Gastrocnemius medialis (tissue), 4 donors: Measurements from ENCODE around the gene PLA2G5. TPM values are rescaled to one million over a fixed set of nuclear protein-coding genes. Genes with fewer than 3 reads are reported as not detected.

Experiments
- ATAC-seq, 2 donors: fragments of 150-250 bp; one replicate each; pipeline ENCODE4 v1.9.1; 2016
- DNase-seq, 2 donors: peaks; one replicate each; pipeline ENCODE4 v3.0.0-alpha.2; 2019
- H3K27ac ChIP-seq, 4 donors: fragments of 200-600 bp; sonication (generic); 1 replicate in 1 of 4; 2 replicates in 3 of 4; pipeline ENCODE4 v1.5.1; 2016 to 2018; ENCODE audit warnings: mild to moderate bottlenecking in 2 of 4, moderate library complexity in 1 of 4
- H3K27me3 ChIP-seq, 3 donors: fragments of 200-600 bp; sonication (generic) in 2 of 3; 1 replicate in 1 of 3; 2 replicates in 2 of 3; pipeline versions ENCODE4 v1.5.1 to v1.6.0; 2016 to 2019; ENCODE audit warnings: mild to moderate bottlenecking in 1 of 3, moderate library complexity in 1 of 3
- H3K36me3 ChIP-seq, 2 donors: fragments of 200-600 bp; sonication (generic) in 1 of 2; one replicate each; pipeline ENCODE4 v1.5.1; 2017 to 2018
- H3K4me1 ChIP-seq, 2 donors: fragments of 200-600 bp; sonication (generic) in 1 of 2; one replicate each; pipeline ENCODE4 v1.5.1; 2016 to 2017; ENCODE audit warnings: mild to moderate bottlenecking in 2 of 2
- H3K4me3 ChIP-seq, 4 donors: fragments of 200-600 bp; sonication (generic) in 3 of 4; 1 replicate in 1 of 4; 2 replicates in 3 of 4; pipeline ENCODE4 v1.5.1; 2016 to 2019; ENCODE audit warnings: mild to moderate bottlenecking in 2 of 4
- H3K9me3 ChIP-seq, 3 donors: fragments of 200-600 bp; sonication (generic) in 2 of 3; 1 replicate in 1 of 3; 2 replicates in 2 of 3; pipeline ENCODE4 v1.5.1; 2016 to 2019
- CTCF ChIP-seq, 5 experiments: fragments of 450-650 bp in 3 of 5; fragments of 200-600 bp in 2 of 5; sonication (generic) in 2 of 5; IDR thresholded peaks in 4 of 5; conservative IDR thresholded peaks in 1 of 5; 1 replicate in 4 of 5; 2 replicates in 1 of 5; pipeline ENCODE4 v1.5.1; 2016 to 2019; ENCODE audit warnings: antibody characterized with exemption in 5 of 5, mild to moderate bottlenecking in 3 of 5, moderate library complexity in 3 of 5
- POLR2A ChIP-seq, 2 donors: fragments of 450-650 bp; IDR thresholded peaks; one replicate each; pipeline ENCODE4 v1.6.1; 2017; ENCODE audit warnings: antibody characterized with exemption in 2 of 2, mild to moderate bottlenecking in 2 of 2, moderate library complexity in 2 of 2
- in situ Hi-C, 4 donors: fragments of 200-750 bp; cut with MboI; loops; one replicate each; pipeline versions ENCODE4 v1.15.0 to v1.8.0; 2017; ENCODE audit warnings: low sequenced_read_pairs in 4 of 4
- intact Hi-C: fragments of 100-400 bp; cut with DNase I; formaldehyde crosslinking; loops from one replicate; pipeline ENCODE4 v1.15.1; 2023; ENCODE audit warnings: low total_unique reads
- total RNA-seq, 4 donors: library from RNA; depleted of rRNA; stranded (reverse); fragments of >200 nt; gene quantifications; one replicate each; pipeline versions ENCODE4 v1.1.0 to v1.2.3, GENCODE V29; 2016

The PLA2G5 gene
- total RNA-seq, 4 donors from 2014 or later, result not detected

- Histone ChIP-seq H3K36me3 (no peaks in the 10 kb centered on the region), H3K4me3 (no peak overlapping the region), H3K4me1 (no peaks in the 10 kb centered on the region), H3K27me3 (no peaks in the 10 kb centered on the region), H3K9me3 (no peaks in the 10 kb centered on the region), H3K27ac (no peak overlapping the region)
- in situ Hi-C loops (no loop called here), intact Hi-C loops (no loop called here)
- ATAC-seq (no peak), DNase-seq (no peak)
- TF ChIP-seq CTCF (IDR thresholded peaks at IDR 0.05 in 4 of 5, conservative IDR thresholded peaks at IDR 0.05 in 1 of 5) (no peak), POLR2A (IDR thresholded peaks at IDR 0.05) (no peak)
These were observed 25.8 kb downstream of the PLA2G5 start for GRCh38 chr1:20095564-20096434.

GRCh38 chr1:20096840-20097447 lies 26.9 kb downstream of the PLA2G5 start:
- H3K27me3 ChIP-seq, result no peaks in the 10 kb centered on the region
- intact Hi-C loops (no loop called here), in situ Hi-C loops (no loop called here)

GRCh38 chr1:20099533-20099932 lies 29.5 kb downstream of the PLA2G5 start:
- intact Hi-C loops (no loop called here), in situ Hi-C loops (no loop called here)
- no peak overlapping the region for H3K27ac ChIP-seq
- H3K27me3 ChIP-seq, result no peaks in the 10 kb centered on the region
- no peaks in the 10 kb centered on the region for H3K36me3 ChIP-seq
- H3K4me1 ChIP-seq, result no peaks in the 10 kb centered on the region
- ATAC-seq, result no peak
- no peaks in the 10 kb centered on the region for H3K9me3 ChIP-seq
- TF ChIP-seq CTCF (IDR thresholded peaks at IDR 0.05 in 4 of 5, conservative IDR thresholded peaks at IDR 0.05 in 1 of 5) (no peak), POLR2A (IDR thresholded peaks at IDR 0.05) (no peak)
- no peak for DNase-seq
- no peak overlapping the region for H3K4me3 ChIP-seq

More at GRCh38 chr1:20096840-20097447, 26.9 kb downstream of the PLA2G5 start:
- DNase-seq, result no peak
- H3K4me3 ChIP-seq, result no peak overlapping the region
- H3K36me3 ChIP-seq, result no peaks in the 10 kb centered on the region
- no peak overlapping the region for H3K27ac ChIP-seq
- H3K4me1 ChIP-seq, result no peaks in the 10 kb centered on the region
- no peak for ATAC-seq
- no peaks in the 10 kb centered on the region for H3K9me3 ChIP-seq
- TF ChIP-seq CTCF (IDR thresholded peaks at IDR 0.05 in 4 of 5, conservative IDR thresholded peaks at IDR 0.05 in 1 of 5) (no peak), POLR2A (IDR thresholded peaks at IDR 0.05) (no peak)

- DNase-seq, result peak in 1 of 2 donors; percentile 21
- no peaks in the 10 kb centered on the region for H3K36me3 ChIP-seq
- no peak overlapping the region for H3K4me3 ChIP-seq
- H3K27me3 ChIP-seq, result no peaks in the 10 kb centered on the region
- no peak overlapping the region for H3K27ac ChIP-seq
- no peaks in the 10 kb centered on the region for H3K4me1 ChIP-seq
- in situ Hi-C loops, result no loop called here
- H3K9me3 ChIP-seq, result no peaks in the 10 kb centered on the region
- intact Hi-C loops, result loop anchor here (1.0 to 2.0 kb wide), 2 partner anchors 52 to 94 kb away; no protein-coding TSS in a partner anchor
- peak; percentile 61 for ATAC-seq
- no peak for TF ChIP-seq POLR2A (IDR thresholded peaks at IDR 0.05)
- peak in 4 of 5 experiments; percentile 38 to 56 (median 48) for TF ChIP-seq CTCF (IDR thresholded peaks at IDR 0.05 in 4 of 5, conservative IDR thresholded peaks at IDR 0.05 in 1 of 5)
These were observed 30.8 kb downstream of the PLA2G5 start for GRCh38 chr1:20100632-20101355.
